Endothelial cell (in vitro differentiated cells): ENCODE measurements around the gene FCGBP. TPM values are rescaled to one million over a fixed set of nuclear protein-coding genes. Genes with fewer than 3 reads are reported as not detected.

Experiments
- DNase-seq: peaks from one replicate; pipeline ENCODE4 v3.0.0; 2021; ENCODE audit warnings: low spot score
- H3K27ac Mint-ChIP-seq: one replicate; pipeline ENCODE4 v1.8.0; 2021; ENCODE audit warnings: mixed read lengths, inconsistent platforms; ENCODE audit not compliant: unreplicated experiment
- H3K27me3 Mint-ChIP-seq: one replicate; pipeline ENCODE4 v1.8.0; 2021; ENCODE audit warnings: mild to moderate bottlenecking, moderate library complexity, mixed read lengths, inconsistent platforms; ENCODE audit not compliant: unreplicated experiment
- H3K36me3 Mint-ChIP-seq: one replicate; pipeline ENCODE4 v1.8.0; 2021; ENCODE audit warnings: mild to moderate bottlenecking, low read depth, mixed read lengths, inconsistent platforms; ENCODE audit not compliant: unreplicated experiment
- H3K4me1 Mint-ChIP-seq: one replicate; pipeline ENCODE4 v1.8.0; 2021; ENCODE audit warnings: mild to moderate bottlenecking, mixed read lengths, inconsistent platforms; ENCODE audit not compliant: unreplicated experiment
- H3K4me3 Mint-ChIP-seq: one replicate; pipeline ENCODE4 v1.8.0; 2021; ENCODE audit warnings: mild to moderate bottlenecking, mixed read lengths, inconsistent platforms; ENCODE audit not compliant: unreplicated experiment
- H3K9me3 Mint-ChIP-seq: one replicate; pipeline ENCODE4 v1.8.0; 2021; ENCODE audit warnings: mixed read lengths, inconsistent platforms; ENCODE audit not compliant: unreplicated experiment
- total RNA-seq: library from RNA; stranded (reverse); fragmentation: NEBNext Ultra II Directional; extraction: Animal tissue kit (Norgen Biotek cat#: 25700); gene quantifications from one replicate; pipeline ENCODE4 v1.2.1, GENCODE V29; 2021; ENCODE audit not compliant: unreplicated experiment
- TF ChIP-seq, protein P1 (sequence below): fragments of 200-600 bp; sonication (generic); IDR thresholded peaks from one replicate; pipeline ENCODE4 v1.5.0; 2021; ENCODE audit warnings: antibody characterized with exemption; ENCODE audit not compliant: unreplicated experiment

The FCGBP gene
- total RNA-seq, 1 donor from 2014 or later: 1.8 TPM

DNA sequence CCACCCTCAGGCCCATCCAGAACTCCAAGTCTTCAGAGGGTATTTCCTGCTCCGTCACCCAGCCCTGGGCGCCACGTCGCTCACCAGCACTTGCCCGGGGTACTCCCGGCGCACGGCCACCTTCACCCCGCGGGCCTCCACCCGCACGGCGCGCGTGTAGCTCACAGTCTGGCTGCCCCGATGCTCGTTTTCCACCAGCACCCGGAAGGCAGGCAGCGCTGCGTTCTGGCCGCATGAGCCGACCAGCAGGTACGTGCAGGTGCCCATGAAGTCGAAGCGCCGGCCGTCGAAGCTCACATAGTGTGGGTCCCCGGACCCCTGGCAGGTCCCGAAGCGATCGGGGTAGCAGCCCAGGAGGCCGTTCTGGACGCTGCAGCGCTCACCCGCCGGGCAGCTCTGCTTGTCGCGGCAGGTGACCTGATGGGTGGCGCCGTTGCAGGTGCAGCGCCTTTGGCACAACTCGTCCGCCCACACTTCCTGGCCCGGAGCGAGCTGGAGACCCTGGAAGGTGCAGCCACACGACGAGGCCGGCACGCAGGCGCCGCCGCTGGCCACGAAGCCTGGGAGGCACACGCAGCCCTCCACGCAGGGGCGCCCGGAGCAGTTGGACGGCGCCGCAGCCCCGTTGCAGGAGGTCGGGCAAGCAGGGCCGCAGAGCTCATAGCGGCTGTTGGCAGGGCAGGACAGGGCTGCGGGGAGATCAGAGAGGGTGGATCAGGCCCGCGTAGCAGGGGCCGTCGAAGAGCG is 19.2 kb downstream of the FCGBP start:
- H3K27me3 Mint-ChIP-seq: peaks cover 5% of the 10 kb centered on the region
- no peak overlapping the region for H3K27ac Mint-ChIP-seq
- no peak for DNase-seq
- H3K9me3 Mint-ChIP-seq: no peaks in the 10 kb centered on the region
- no peaks in the 10 kb centered on the region for H3K4me1 Mint-ChIP-seq
- H3K36me3 Mint-ChIP-seq: no peaks in the 10 kb centered on the region
- TF ChIP-seq, protein P1, sequence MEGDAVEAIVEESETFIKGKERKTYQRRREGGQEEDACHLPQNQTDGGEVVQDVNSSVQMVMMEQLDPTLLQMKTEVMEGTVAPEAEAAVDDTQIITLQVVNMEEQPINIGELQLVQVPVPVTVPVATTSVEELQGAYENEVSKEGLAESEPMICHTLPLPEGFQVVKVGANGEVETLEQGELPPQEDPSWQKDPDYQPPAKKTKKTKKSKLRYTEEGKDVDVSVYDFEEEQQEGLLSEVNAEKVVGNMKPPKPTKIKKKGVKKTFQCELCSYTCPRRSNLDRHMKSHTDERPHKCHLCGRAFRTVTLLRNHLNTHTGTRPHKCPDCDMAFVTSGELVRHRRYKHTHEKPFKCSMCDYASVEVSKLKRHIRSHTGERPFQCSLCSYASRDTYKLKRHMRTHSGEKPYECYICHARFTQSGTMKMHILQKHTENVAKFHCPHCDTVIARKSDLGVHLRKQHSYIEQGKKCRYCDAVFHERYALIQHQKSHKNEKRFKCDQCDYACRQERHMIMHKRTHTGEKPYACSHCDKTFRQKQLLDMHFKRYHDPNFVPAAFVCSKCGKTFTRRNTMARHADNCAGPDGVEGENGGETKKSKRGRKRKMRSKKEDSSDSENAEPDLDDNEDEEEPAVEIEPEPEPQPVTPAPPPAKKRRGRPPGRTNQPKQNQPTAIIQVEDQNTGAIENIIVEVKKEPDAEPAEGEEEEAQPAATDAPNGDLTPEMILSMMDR: no peak
- H3K4me3 Mint-ChIP-seq: no peak overlapping the region

GRCh38 chr19:39913682-39914333 is 20.6 kb downstream of the FCGBP start:
- no peak for DNase-seq
- Mint-ChIP-seq H3K4me3 (no peak overlapping the region), H3K9me3 (no peaks in the 10 kb centered on the region), H3K27me3 (peaks cover 5% of the 10 kb centered on the region), H3K4me1 (no peaks in the 10 kb centered on the region), H3K27ac (no peak overlapping the region), H3K36me3 (no peaks in the 10 kb centered on the region)
- TF ChIP-seq, protein P1: no peak

DNA sequence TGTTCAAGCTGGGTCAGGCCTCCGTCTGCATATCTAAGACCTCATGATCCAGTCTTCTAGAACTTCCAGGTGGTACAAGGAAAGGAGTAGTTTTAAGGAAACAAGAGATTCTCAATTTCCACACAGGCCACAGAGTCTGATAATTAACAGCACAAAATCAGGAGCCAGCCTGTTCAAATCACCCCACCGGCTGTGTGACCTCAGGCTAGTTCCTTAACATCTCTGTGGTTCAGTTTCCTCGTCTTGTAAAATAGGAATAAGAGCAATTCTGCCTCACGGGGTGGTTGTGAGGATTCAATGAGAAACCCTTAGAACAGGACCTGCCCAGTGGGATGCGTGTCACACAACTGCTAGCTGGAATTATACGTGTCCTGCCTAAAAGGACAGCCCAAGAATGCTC is 25.6 kb downstream of the FCGBP start:
- TF ChIP-seq, protein P1: no peak
- H3K9me3 Mint-ChIP-seq: no peaks in the 10 kb centered on the region
- no peak overlapping the region for H3K27ac Mint-ChIP-seq
- no peaks in the 10 kb centered on the region for H3K27me3 Mint-ChIP-seq
- H3K4me3 Mint-ChIP-seq: no peak overlapping the region
- no peak for DNase-seq
- no peaks in the 10 kb centered on the region for H3K4me1 Mint-ChIP-seq
- no peaks in the 10 kb centered on the region for H3K36me3 Mint-ChIP-seq

DNA sequence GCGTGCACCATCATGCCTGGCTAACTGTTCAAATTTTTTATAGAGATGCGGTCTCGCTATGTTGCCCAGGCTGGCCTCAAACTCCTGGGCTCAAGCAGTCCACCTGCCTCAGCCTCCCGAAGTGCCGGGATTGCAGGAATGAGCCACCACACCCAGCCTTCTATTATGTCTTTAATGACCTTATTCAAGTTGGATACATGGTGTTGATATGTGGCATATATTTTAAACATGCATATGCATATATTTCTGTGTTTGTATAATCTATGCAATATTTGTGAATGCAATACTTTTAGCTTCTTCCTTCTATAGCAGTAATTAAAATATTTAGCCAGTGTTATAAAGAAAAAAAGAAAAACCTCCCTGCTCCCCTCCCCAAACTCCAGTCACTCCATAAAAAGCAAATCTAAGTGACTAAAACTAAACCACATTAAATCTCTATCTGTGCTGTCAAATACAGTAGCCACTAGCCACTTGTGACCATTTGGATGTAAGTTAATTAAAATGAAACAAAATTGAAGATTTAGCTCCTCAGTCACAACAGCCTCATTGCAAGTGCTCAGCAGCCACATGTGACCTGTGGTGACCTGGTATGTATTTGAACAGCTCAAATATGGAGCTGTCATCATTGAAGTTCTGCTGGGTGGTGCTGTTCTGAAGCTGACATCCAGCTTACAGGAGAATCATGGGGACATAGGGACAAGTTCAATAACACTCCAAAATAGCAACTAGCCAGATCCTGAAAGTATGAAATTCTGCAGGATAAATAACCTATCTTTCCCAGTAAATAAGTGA is 27.4 kb downstream of the FCGBP start:
- Mint-ChIP-seq H3K27ac (no peak overlapping the region), H3K4me3 (no peak overlapping the region), H3K27me3 (no peaks in the 10 kb centered on the region), H3K36me3 (no peaks in the 10 kb centered on the region), H3K9me3 (no peaks in the 10 kb centered on the region), H3K4me1 (no peaks in the 10 kb centered on the region)
- no peak for DNase-seq
- TF ChIP-seq, protein P1: no peak
